GM18511 (cell line): Measurements from ENCODE around the gene AGBL1.

Experiments
- ATAC-seq: cut with Tn5 transposase; IDR thresholded peaks from one replicate; pipeline ENCODE4 v1.9.1; 2021; ENCODE audit warnings: mild to moderate bottlenecking, moderate library complexity; ENCODE audit not compliant: unreplicated experiment

Gene AGBL1

DNA sequence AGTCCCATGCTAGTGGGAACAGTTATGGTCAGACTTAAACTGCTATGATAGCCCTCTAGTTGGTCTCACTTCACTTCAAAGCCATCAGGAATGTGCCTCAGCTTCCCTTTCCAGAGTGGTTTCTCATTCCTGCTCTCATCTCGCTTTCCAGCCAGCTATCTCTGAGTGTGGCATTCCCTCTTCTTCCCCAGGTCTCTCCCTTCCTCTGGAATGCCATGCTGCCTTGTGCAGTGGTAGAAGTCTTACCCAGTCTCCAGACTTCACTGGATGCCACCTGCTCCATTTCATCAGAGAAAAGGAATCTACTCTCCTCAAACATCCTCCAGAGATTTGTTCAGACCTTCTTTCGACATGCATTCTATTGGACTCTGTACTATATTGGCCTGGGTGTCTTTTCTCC is 83.0 kb downstream of the AGBL1 start:
- no peak for ATAC-seq

- ATAC-seq: no peak
Measured at GRCh38 chr15:86163816-86164215, 84.1 kb downstream of the AGBL1 start.

DNA sequence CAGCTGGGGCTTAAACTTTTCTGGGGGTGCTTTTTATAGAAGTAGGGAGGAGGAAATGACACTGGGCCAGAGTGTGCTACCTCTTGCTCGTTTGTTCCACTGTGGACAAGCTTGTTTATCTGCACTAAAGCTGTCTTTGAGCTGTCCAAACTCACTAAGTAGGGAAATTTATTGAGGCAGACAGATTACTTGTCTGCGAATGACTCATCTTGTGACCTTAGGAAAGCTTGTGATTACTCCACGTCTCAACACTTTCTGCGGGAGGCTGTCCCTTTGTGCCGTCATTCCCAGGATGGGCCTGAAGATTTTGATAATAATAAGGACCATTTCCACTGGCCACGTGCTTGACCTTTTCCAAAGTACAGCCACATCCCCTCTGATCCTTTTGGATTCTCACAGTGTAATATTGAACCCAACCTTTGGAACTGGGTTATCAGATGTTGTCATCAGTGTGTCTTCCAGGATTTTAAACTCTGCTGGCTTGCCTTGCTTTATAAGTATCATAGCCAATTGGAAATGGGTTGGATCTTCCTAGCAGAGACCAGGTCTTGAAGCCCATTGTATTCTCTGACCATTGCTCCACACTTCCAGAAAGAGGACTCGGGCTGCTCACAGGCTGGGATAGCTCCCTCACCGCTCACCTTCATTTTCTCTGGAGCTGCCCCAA is 84.7 kb downstream of the AGBL1 start:
- ATAC-seq: no peak

DNA sequence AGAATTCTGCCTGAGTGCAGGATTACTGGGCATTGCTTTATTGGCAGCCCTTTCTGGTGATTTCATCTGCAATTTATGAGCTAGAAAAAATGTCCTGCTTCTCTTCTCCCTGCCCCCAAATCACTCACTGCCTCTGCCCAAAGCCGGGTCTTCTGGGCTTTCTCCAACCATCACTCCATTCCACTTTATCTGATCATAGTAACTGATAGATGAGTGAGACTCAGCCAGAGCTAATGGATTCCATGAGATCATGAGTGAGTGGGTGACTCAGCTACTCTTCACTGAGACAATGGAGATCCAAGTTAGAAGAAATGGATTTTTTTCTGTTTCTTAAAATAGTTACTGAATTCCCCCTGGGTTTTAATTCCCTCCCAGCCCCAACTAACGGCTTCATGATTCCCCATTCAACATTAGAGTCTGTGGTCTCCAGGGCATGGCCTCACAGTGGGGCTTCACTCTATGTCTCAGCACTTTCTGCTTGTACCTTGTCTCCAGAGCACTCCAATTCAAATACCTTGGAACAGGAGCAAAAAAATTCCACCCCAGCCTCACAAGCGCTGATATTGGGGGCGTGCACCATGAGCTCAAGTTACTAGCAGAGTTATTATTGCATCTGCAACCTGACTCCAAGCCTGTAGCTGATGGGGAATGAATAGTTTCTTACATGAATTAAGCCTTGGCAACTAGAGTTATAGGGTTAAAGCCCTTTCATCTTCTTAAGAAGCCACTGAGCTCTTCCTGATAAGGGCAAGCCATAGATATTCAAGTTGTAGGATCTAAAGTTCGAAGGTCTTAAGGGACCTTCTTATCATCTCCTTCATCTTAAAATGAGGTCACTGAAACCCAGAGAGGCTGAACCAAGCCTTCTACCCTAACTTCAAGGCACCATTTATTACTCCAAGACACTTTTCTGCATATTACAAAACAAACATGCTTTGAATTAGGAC is 85.9 kb downstream of the AGBL1 start:
- no peak for ATAC-seq

GRCh38 chr15:86167841-86168240 is 88.2 kb downstream of the AGBL1 start:
- no peak for ATAC-seq

- ATAC-seq: no peak
Measured at GRCh38 chr15:86178845-86179244, 99.2 kb downstream of the AGBL1 start.

DNA sequence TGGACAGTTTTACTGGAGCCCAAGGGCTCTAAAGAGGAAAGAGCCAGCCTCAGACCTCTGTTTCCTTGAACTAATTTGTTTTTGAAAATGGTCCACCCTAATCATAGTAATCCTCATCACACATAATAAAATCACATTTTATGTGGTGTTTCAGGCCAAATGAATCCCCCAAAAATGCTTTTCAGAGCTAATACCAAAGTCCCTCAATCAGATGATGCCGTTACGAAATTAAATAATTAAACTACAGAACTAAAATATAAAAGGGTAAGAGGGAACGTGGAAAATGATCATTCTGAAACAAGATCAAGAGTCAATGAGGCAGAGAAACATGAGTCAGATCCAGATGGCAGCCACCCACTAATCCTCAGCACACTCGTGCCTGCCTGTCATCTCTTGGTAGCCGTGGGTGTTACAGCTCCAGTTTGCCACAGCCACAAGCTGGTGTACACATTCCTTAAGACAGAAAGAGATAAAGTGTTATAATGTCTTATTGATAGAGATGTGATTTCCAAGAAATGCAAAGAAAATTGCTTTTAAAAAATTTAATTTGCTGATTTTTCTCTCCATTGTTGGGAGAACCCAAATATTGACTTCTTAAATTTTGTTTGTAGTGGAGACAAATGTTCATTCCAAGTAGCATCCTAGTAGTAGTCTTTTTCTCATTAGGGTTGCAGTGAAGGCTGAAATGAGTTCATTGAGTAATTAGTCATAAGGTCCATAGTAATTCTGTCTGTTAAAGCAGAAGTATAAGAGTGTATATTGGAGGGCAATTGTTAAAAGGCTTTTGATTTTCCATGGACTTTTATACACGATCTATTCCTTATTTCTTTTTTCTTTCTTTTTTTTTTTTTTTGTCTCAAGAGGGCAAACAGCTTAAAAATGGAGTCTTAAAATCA is 104.2 kb downstream of the AGBL1 start:
- ATAC-seq: peak; percentile 68

DNA sequence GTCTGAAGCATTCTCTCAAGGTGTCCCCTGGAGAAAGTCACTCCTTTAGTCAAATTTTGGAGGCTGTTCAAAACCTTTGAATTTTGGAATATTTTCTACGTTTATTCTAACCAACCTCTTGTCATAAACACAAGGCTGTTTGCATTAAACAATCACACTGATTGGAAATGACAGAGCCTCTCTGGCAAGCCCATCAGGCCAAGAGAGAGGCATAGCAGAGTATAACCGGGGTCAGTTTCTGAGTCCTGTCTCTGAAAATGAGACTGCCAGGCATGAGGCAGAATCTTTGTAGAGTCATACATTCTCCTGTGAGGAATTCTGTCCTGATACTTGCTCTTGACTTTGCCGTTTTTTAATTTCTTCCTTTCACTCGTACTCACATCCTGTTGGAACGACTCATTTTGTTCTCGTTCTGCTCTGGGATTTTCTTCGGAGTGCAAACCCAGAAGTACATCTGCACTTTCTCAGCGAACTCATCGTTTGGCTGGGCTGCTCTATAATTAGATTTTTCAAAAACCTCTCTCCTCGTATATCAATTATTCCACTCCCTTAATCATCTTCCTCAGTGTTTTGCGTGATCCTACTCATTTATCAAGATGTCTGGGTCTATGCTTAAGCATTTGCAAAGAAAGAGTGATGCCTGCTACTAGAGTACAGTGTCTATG is 114.2 kb downstream of the AGBL1 start:
- ATAC-seq: no peak

GRCh38 chr15:86197770-86198169 is 118.1 kb downstream of the AGBL1 start:
- no peak for ATAC-seq

- ATAC-seq: no peak
Measured at GRCh38 chr15:86199467-86200145, 119.9 kb downstream of the AGBL1 start.

GRCh38 chr15:86201313-86202008 is 121.8 kb downstream of the AGBL1 start:
- ATAC-seq: no peak

DNA sequence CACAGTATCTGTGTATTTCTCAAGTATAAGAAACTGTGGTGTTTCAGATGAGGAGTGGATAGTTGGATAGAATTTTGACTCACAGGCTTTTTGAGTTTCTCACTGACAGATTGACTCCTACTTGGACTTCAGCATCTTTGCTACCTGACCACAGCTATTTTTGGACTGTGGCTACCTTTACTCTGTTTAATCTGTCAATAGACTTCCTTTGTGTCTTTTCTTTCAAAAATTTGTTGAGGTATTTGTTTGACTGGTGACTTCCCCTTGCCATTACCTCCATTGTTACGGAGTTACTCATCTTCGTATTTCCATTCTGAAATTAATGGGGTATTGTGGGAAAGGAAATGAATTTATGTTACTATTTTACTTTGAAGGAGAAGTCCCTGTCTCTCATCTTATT is 123.8 kb downstream of the AGBL1 start:
- ATAC-seq: peak; percentile 83

- no peak for ATAC-seq
Measured at GRCh38 chr15:86205096-86205495, 125.4 kb downstream of the AGBL1 start.

DNA sequence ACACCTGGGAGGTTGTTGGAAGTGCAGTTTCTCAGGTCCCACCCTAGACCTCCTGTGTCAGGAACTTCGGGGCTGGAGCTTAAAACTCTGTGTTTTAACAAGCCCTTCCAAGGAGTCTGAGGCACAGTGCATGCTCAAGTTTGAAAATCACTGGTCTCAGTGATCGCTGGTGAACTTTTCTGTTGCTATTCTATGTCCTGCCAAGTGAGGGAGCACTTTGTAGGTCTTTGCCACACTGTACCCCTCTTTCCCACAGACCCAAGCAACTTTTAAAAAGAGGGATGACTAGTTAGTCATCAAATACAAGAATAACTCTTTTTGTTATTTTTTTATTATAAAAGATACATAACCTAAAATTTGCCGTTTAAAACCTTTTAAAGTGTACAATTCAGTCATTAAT is 133.7 kb downstream of the AGBL1 start:
- ATAC-seq: no peak

DNA sequence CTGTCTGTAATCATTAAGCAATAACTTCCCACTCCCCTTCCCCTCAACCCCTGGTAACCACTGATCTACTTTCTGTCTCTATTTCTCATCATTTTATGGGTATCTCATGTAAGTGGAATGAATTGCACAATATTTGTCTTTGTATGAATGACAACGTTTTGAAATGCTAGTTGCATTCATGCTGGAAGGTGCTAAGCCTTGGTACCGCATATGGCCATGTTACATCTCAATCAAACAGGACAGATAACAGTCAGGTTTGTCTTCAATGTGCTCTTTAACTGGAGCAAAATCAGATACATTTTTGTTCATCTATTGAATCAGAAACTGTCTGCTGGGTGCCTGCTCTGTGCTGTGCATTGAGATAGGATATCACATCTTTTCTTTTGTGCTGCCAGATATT is 134.2 kb downstream of the AGBL1 start:
- no peak for ATAC-seq

DNA sequence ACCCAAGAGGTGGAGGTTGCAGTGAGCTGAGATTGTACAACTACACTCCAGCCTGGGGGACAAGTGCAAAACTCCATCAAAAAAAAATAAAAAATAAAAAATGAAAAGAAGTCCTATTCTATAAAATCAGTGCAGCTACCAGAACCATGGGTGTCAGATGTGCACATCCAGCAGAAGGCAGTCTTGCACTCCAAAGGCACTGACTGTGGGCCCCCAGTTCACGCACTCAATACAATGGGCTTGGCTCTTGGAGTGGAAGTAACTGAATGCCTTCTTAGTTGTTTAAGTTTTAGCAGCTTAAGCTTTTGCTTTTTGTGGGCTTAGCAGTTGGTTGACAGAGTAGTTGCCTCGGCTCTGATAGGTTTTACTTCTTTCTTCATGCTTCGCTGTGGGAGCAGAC is 141.4 kb downstream of the AGBL1 start:
- ATAC-seq: no peak

GRCh38 chr15:86229306-86229705 is 149.6 kb downstream of the AGBL1 start:
- ATAC-seq: no peak

GRCh38 chr15:86229936-86230335 is 150.3 kb downstream of the AGBL1 start:
- no peak for ATAC-seq

DNA sequence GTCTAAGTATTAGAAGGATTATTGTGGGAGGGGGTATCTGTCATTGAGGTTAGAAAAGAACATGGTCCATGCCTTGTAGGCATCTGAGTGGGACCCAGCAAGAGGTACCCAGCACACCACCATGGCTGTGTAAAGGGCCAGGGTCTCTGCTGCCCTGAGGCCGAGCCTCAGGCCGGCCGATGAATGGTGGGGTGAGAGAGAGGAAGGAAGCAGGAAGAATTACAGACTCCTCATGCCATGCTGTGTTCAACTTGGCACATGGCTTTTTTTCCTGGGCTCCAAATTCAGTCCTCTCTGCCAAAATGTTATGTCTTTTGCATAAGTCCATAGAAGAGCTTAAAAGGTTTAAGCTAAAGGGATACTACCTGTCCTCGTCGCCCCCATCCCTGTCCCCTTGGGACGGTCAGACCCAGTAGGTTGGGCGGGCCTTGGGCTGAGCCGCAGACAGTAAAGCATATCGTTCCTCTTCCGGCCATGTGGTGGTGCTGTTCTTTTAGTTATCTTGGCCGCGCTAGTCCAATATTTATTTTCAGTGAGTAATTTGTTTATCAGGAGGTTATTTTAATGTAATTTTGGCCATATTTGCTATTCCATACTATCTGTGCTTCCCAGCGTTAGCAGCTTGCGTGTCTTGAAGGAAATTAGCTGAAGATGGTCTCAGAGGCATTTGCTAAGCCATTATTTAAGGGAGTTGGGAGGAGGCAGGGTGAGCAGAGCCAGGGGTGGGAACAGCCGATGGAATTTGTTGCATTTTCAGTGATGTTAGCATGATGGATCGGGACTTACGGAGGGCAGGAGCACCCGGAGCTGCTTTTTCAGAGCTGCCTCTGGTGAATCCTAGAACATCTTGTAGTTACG is 152.4 kb downstream of the AGBL1 start:
- ATAC-seq: no peak
